ENCODE results near the gene FASN.

The FASN gene

DNA sequence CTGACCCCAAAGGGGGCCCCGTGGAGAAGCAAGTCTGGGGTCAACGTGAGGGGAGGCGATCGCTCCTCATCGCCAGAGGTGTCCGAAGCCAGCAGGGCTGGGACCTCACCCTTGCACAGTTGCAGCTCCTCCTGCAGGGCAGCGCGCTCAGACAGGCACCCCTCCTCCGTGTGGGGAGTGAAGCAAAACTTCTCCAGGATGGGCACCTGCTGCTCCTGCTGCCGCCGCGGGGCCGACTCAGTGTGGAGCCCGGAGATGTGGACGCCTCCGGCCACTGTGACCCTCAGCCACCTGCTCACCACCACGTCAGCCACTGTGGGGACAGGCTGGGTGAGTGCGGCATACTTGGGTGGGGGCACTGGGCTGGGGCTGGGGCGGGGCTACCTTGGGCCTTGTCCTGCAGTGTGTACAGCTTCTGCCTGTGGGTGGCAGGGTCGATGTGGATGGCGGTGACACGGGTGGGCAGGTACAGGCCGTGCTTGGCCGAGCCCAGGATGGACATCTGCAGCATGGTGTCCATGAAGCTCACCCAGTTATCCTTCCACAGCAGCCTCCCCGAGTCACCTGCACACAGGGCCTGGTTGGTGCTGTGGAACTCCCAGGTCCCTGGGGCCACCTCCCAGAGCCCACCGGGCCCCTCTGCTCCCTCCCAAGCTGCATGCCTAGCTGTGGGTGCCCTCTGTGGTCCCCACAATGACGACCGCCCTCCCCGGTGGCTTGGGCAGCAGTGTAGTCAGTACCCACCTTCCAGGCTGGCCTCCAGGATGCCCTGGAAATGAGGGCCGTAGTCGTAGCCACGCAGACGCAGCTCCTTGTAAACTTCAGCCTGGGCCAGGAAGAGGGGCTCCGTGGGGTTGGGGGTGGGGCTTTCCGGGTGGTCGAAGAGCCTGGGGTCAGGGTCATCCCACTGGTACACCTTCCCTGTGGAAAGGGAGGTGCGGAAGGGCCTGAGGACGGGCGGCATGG lies 10.8 kb downstream of the FASN start:
- DNase-seq = no peak

GRCh38 chr17:82085931-82086764 lies 11.9 kb downstream of the FASN start:
- no peak for DNase-seq

DNA sequence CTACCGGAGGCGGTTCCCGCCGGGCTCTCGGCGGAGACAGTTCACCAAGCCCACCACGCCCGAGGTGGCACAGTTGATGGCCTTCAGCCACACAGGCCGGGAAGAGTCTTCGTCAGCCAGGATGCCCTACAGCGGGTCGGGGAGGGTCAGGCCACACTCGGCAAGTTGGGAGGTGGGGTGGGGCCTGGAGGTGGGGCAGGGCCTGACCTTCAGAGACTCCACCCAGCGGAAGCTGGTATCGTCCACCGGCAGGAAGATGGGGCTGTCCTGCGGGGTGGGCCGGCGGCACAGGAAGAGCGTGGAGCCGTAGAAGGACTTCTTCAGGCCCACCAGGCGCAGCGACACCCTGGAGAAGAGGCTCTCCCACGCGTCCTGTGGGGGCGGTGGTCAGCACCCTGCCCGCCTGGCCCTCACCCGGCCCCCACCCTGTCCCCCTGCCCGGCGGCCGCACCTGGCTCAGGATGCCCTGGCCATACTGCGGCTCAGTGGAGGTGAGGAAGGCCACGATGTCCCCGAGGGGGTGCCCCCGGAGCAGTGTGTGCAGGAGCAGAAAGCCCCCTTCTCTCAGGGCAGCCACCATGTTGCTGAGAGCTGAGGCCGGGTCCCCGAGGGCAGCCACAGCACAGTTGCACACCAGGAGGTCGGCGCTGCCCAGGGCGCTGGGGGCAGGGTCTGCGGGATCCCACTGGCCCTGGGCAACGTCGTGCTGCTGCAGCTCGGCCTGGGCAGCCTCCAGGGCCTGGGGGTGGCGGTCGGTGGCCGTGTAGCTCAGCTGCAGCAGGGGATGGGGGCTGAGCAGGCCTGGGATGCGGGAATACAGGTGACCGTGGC lies 12.8 kb downstream of the FASN start:
- DNase-seq = no peak

GRCh38 chr17:82084373-82085030 lies 13.5 kb downstream of the FASN start:
- DNase-seq = no peak

GRCh38 chr17:82083533-82084359 lies 14.3 kb downstream of the FASN start:
- DNase-seq = no peak

DNA sequence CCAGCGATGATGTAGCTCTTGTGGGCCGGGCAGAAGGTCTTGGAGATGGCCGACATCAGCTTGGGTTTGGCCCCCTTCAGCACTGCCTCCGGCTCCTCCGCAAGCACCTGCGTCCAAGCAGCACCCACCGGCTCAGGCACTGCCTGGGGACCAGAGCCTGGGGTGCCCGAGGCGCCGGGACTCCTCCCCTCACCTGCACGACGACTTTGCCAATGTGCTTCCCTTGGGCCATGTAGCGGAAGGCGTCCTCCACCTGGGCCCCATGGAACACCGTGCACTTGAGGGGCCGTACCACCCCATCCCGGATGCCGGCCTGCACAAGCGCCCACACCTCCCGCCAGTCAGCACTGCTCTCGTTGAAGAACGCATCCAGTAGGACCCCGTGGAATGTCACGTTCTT lies 15.0 kb downstream of the FASN start:
- no peak for DNase-seq

DNA sequence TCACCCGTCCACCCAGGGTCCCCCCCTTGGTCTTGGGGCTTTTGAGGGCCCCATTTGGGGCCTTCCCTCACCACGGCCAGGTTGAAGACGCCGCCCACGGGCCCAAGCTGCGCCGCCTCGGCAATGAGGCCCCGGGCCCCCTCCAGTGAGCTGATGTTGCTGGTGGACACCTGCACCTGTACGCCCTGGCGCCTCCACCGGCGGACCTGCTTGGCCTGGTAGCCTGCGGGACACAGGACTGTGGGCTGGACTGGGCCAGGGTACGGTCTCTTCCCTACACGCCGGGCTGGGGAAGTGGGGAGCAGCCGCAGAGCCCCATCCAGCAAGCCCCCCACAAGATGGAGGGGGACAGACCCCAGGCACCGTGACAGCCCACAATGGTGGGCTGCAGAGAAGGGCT lies 15.6 kb downstream of the FASN start:
- DNase-seq = no peak

DNA sequence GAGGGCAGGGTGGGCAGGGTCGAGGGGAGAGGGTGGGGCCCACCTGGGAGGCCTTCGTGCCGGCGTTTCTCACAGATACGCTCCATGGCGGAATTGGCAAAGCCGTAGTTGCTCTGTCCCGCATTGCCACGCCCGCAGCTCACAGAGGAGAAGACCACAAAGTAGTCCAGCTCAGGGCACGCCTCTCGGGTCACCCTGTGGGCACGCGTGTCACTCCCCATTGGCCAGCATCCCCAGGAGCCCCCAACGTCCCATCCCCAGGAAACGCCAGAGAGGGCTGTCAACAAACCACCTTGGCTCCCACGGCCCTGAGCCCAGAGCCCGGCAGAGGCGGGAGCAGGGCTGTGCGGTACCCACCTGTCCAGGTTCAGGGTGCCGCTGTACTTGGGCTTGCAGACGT lies 16.1 kb downstream of the FASN start:
- no peak for DNase-seq

GRCh38 chr17:82081546-82081945 lies 16.5 kb downstream of the FASN start:
- DNase-seq = no peak

DNA sequence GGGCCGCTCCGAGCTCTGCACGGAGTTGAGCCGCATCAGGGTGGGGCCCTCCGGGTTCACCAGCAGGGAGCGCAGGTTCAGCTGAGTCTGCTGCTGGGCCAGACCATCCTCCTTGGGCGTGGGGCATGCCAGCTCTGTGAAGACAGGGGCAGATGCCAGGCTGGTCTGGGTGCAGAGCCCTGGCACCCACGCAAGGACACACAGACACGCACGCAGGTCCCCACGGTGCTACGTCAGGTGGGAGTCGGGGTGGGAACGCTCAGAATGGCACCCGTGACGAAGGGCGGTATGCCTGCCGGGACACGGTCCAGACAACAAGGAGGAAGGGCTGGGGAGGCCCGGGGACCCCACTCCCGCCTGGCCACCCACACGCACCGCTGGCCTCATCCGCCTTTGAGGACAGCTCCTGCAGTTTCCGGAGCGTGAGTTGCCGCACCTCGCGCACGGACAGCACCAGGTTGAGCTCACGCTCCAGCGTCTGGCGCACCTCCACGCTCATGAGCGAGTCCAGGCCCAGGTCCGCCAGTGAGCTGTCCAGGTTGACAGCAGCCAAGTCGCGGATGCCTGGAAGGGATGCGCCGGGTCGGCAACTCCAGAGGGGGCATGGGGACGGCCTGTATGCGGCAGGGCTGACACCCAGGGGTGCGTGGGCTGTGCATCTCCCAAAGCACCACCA lies 17.1 kb downstream of the FASN start:
- no peak for DNase-seq

GRCh38 chr17:82080048-82080788 lies 17.8 kb downstream of the FASN start:
- DNase-seq = no peak

DNA sequence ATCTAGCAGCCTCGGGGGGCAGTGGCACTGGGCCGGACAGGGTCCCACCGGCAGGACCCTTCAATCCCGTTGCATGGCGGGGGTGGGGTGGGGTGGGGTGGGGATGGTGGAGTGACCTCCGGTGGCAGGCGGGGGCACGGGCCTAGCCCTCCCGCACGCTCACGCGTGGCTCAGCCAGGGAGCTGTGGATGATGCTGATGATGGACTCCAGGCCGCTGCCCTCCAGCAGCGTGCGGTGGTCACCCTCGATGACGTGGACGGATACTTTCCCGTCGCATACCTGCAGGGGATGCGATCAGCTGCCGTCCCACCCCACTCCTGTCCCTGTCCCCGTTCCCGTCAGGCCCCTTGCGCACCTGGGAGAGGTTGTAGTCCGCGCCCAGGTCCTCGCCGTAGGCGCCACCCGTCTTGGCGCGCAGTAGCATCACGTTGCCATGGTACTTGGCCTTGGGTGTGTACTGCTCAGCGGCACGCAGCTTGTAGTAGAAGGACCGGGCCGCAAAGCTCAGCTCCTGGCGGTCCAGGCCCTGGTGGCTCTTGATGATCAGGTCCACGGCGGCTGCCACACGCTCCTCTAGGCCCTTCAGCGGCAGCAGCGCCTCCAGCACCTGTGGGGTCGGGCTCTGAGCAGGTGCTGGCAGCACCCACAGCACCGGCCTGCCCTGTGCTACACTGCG lies 18.9 kb downstream of the FASN start:
- DNase-seq = no peak

- DNase-seq = no peak
Observed at GRCh38 chr17:82078433-82078832, 19.6 kb downstream of the FASN start.

GRCh38 chr17:82077617-82078358 lies 20.2 kb downstream of the FASN start:
- DNase-seq = no peak

DNA sequence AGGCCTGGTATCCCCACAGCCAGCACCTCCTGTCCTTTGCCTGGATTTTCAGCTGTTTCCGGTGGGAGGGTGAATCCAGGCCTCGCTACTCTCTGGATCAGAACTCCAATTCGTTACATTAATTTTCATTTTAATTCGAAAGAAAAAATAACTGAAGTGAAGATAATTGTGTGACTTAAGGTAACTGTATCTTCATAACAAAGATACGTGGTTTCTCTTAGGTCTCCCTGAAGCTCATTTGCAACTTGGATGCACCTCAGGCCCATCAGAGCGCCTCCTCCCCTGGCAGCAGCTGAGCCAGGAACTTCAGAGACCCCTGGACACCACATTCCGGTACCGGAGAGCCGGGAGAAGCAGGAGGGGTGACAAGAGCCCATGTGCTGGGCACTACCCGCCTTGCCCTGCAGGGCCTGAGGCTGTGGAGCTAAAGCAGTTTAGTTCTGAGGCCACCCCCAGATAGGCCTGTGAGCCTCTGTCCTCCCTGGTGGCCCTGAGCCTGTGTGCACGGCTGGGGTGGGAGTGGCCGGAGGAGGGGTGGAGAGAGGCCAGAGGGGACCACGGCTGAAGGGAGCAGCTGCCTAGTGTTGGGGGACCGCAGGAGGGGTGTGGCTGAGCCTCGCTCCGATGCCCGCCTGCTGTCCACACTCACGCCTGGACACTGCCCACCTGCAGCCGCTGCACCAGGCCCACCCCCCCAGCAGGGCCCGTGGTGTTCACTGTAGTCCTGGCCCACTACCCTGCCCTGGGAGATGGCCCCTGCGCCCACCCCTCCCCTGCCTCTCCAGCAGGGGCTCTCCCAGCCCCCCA lies 21.0 kb downstream of the FASN start:
- DNase-seq = no peak

- DNase-seq = no peak
Observed at GRCh38 chr17:82076018-82076784, 21.8 kb downstream of the FASN start.

GRCh38 chr17:82073446-82073845 lies 24.6 kb downstream of the FASN start:
- DNase-seq = no peak

All from HCEC 1CT (cell line).